ENCODE data around the gene KCNK4. TPM values are rescaled to one million over a fixed set of nuclear protein-coding genes. Genes with fewer than 3 reads are reported as not detected.
"Not testable (repeated sequence)": the region's sequence is repeated elsewhere in the genome, so short reads cannot be mapped to it uniquely, and the experiment has no call there.

Gene KCNK4
- total and polyA plus RNA-seq, 2 donors from 2014 or later: not detected

DNA sequence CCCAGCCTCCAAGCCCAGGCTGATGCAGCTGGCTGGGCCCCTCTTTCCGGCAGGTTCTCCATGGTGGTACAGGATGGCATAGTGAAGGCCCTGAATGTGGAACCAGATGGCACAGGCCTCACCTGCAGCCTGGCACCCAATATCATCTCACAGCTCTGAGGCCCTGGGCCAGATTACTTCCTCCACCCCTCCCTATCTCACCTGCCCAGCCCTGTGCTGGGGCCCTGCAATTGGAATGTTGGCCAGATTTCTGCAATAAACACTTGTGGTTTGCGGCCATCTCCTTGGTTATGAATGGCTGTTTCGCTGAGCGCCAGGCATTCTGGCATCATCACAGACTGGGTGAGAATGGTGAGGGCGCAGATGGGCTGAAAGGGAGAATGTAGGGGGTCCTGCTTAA is 30.4 kb downstream of the KCNK4 start:
- H3K4me3 ChIP-seq (ENCODE audit: low read length in 3 of 3): no peak overlapping the region
- TF ChIP-seq, protein P1, sequence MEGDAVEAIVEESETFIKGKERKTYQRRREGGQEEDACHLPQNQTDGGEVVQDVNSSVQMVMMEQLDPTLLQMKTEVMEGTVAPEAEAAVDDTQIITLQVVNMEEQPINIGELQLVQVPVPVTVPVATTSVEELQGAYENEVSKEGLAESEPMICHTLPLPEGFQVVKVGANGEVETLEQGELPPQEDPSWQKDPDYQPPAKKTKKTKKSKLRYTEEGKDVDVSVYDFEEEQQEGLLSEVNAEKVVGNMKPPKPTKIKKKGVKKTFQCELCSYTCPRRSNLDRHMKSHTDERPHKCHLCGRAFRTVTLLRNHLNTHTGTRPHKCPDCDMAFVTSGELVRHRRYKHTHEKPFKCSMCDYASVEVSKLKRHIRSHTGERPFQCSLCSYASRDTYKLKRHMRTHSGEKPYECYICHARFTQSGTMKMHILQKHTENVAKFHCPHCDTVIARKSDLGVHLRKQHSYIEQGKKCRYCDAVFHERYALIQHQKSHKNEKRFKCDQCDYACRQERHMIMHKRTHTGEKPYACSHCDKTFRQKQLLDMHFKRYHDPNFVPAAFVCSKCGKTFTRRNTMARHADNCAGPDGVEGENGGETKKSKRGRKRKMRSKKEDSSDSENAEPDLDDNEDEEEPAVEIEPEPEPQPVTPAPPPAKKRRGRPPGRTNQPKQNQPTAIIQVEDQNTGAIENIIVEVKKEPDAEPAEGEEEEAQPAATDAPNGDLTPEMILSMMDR (IDR thresholded peaks at IDR 0.05; ENCODE audit: borderline replicate concordance, extremely low read depth, insufficient read depth): no peak
- no peaks in the 10 kb centered on the region for H3K27me3 ChIP-seq (ENCODE audit: control insufficient read depth, insufficient read depth, low read length)
- FAIRE-seq (no peak), DNase-seq (no peak)
- H3K27ac ChIP-seq (ENCODE audit: low read depth in 2 of 2, low read length in 2 of 2): no peak overlapping the region
- peaks cover 0 to 9% (median 6%) of the 10 kb centered on the region in 3 donors for H3K4me1 ChIP-seq (ENCODE audit: control insufficient read depth in 2 of 3, insufficient read depth in 2 of 3, low read depth in 1 of 3, low read length in 3 of 3)
- intact Hi-C loops (cut with DNase I): no loop called here
- H3K36me3 ChIP-seq (ENCODE audit: control insufficient read depth in 2 of 3, insufficient read depth in 3 of 3, low read length in 3 of 3): peaks cover 0 to 4% (median 0%) of the 10 kb centered on the region in 3 donors
- H3K9me3 ChIP-seq (ENCODE audit: control insufficient read depth in 2 of 3, insufficient read depth in 1 of 3, low read length in 3 of 3): no peaks in the 10 kb centered on the region
- no peak overlapping the region for H3K9ac ChIP-seq (ENCODE audit: low read length in 3 of 3)

DNA sequence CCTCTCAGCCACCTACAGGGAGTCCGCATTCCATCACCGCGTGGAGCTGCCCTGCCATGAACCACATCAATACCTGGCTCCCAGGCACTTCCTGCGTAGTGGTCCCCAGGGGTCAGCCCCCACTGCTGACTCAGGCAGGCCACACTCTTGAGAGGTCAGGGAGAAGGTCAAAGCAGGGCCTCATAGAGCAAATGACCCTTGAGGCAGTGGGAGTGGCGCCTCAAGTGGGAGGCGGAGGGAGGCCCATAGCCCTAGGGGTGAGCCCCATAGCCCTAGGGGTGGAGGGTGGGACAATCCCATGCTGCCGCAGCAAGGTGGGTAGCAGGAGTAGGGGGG is 31.8 kb downstream of the KCNK4 start:
- Histone ChIP-seq H3K4me3 (ENCODE audit: low read length in 3 of 3) (no peak overlapping the region), H3K9me3 (ENCODE audit: control insufficient read depth in 2 of 3, insufficient read depth in 1 of 3, low read length in 3 of 3) (no peaks in the 10 kb centered on the region), H3K36me3 (ENCODE audit: control insufficient read depth in 2 of 3, insufficient read depth in 3 of 3, low read length in 3 of 3) (peaks cover 0 to 4% (median 0%) of the 10 kb centered on the region in 3 donors), H3K4me1 (ENCODE audit: control insufficient read depth in 2 of 3, insufficient read depth in 2 of 3, low read depth in 1 of 3, low read length in 3 of 3) (peaks cover 0 to 9% (median 6%) of the 10 kb centered on the region in 3 donors), H3K27ac (ENCODE audit: low read depth in 2 of 2, low read length in 2 of 2) (no peak overlapping the region), H3K27me3 (ENCODE audit: control insufficient read depth, insufficient read depth, low read length) (no peaks in the 10 kb centered on the region), H3K9ac (ENCODE audit: low read length in 3 of 3) (no peak overlapping the region)
- TF ChIP-seq, protein P1 (IDR thresholded peaks at IDR 0.05; ENCODE audit: borderline replicate concordance, extremely low read depth, insufficient read depth): no peak
- FAIRE-seq (no peak), DNase-seq (no peak)
- intact Hi-C loops (cut with DNase I): no loop called here

DNA sequence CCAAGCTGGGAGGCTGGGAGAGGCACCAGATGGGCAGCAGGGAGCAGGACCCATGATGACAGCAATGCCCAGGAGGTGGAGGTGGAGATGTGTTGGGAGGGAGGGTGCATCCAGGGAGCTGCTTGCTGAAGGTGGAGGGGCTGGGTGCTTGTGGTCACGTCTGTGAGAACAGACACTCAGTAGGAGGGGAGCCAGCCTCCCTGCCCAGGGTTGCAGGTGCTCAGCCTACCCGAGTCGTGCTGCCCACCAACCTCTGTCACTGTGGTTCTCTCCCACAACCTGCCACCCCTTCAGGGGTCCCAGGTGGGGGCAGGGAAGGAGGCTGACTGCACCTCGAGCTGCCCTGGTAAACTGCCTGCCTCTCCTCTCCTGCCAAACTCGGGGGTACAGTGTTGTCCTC is 32.3 kb downstream of the KCNK4 start:
- TF ChIP-seq, protein P1 (IDR thresholded peaks at IDR 0.05; ENCODE audit: borderline replicate concordance, extremely low read depth, insufficient read depth): no peak
- Histone ChIP-seq H3K9ac (ENCODE audit: low read length in 3 of 3) (no peak overlapping the region), H3K4me1 (ENCODE audit: control insufficient read depth in 2 of 3, insufficient read depth in 2 of 3, low read depth in 1 of 3, low read length in 3 of 3) (peaks cover 0 to 9% (median 6%) of the 10 kb centered on the region in 3 donors), H3K27ac (ENCODE audit: low read depth in 2 of 2, low read length in 2 of 2) (no peak overlapping the region), H3K9me3 (ENCODE audit: control insufficient read depth in 2 of 3, insufficient read depth in 1 of 3, low read length in 3 of 3) (no peaks in the 10 kb centered on the region), H3K27me3 (ENCODE audit: control insufficient read depth, insufficient read depth, low read length) (no peaks in the 10 kb centered on the region), H3K4me3 (ENCODE audit: low read length in 3 of 3) (no peak overlapping the region), H3K36me3 (ENCODE audit: control insufficient read depth in 2 of 3, insufficient read depth in 3 of 3, low read length in 3 of 3) (peaks cover 0 to 4% (median 0%) of the 10 kb centered on the region in 3 donors)
- no peak for DNase-seq
- FAIRE-seq: no peak
- intact Hi-C loops (cut with DNase I): no loop called here

DNA sequence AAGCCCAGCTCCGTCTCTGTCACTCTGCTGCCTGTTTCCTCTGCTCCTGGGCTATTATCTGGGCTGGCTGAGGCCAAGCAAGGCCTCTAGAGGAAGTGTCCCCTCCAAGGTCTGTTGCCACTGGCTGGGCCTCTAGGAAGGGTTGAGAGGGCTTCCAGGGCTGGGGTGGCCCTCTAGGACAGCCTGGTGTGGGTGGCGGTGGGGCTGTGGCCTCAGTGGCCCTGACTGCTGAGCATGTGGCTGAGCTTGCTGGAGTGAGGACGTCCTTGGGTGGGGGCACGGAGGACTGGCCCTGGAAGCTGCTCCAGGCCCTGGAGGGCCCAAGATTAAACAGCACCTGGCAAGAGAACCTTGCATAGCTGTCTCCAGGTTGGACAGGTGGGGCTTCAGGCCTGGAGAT is 32.9 kb downstream of the KCNK4 start:
- H3K27me3 ChIP-seq (ENCODE audit: control insufficient read depth, insufficient read depth, low read length); H3K9ac ChIP-seq (ENCODE audit: low read length in 3 of 3); H3K9me3 ChIP-seq (ENCODE audit: control insufficient read depth in 2 of 3, insufficient read depth in 1 of 3, low read length in 3 of 3); H3K4me3 ChIP-seq (ENCODE audit: low read length in 3 of 3); DNase-seq; H3K4me1 ChIP-seq (ENCODE audit: control insufficient read depth in 2 of 3, insufficient read depth in 2 of 3, low read depth in 1 of 3, low read length in 3 of 3); intact Hi-C loops (cut with DNase I); H3K36me3 ChIP-seq (ENCODE audit: control insufficient read depth in 2 of 3, insufficient read depth in 3 of 3, low read length in 3 of 3); FAIRE-seq; H3K27ac ChIP-seq (ENCODE audit: low read depth in 2 of 2, low read length in 2 of 2): not testable (repeated sequence)

Data from kidney (tissue), 14 donors.